Measurements from ENCODE around the gene FOXF1. TPM values are rescaled to one million over a fixed set of nuclear protein-coding genes. Genes with fewer than 3 reads are reported as not detected.

Gene FOXF1
- total and polyA plus RNA-seq, 4 donors, result 12.2 to 34.4 (median 19.1) TPM

DNA sequence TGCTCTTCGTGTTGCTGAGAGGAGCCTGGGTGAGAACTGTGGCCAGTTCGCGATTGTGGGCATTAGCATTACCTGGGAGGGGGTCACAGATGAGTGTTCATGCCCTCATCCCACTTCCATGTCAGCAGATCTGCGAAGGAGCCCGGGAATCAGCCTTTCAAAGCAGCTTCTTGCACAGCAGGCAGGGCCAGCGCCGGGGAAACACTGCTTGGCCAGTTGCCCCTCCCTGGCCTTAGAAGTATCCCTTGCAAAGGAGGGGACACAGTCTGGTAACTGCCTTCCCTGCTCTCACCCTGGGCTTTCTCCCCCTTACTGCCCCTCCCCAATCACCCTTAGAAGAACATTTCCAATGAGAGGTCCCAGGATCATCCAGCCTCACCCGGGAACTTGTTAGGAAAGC is 42.8 kb upstream of the FOXF1 start:
- Histone ChIP-seq H3K9me3 (ENCODE audit: control insufficient read depth in 4 of 4, insufficient read depth in 3 of 4, low read length in 3 of 4) (peaks cover 0 to 8% (median 2%) of the 10 kb centered on the region in 4 donors), H3K4me1 (ENCODE audit: control insufficient read depth in 5 of 5, insufficient read depth in 5 of 5, low read length in 5 of 5) (peaks cover 0 to 5% (median 0%) of the 10 kb centered on the region in 5 donors), H3K27me3 (ENCODE audit: control insufficient read depth in 3 of 3, insufficient read depth in 3 of 3, low read length in 2 of 3) (no peaks in the 10 kb centered on the region), H3K27ac (ENCODE audit: low read depth in 1 of 2, low read length in 1 of 2) (no peak overlapping the region), H3K4me3 (no peak overlapping the region), H3K9ac (ENCODE audit: insufficient read depth in 1 of 2, low read length in 2 of 2) (no peak overlapping the region), H3K36me3 (ENCODE audit: control insufficient read depth in 4 of 4, insufficient read depth in 4 of 4, low read length in 4 of 4) (no peaks in the 10 kb centered on the region)
- WGBS, 2 donors, result 85 to 86% methylated on average over 8 of the region's 8 CpGs
- DNase-seq (no peak), ATAC-seq (ENCODE audit: insufficient read depth, low FRiP score) (no peak)
- TF ChIP-seq CTCF (IDR thresholded peaks at IDR 0.05; ENCODE audit: control extremely low read depth, extremely low read depth), result no peak

- H3K27me3 ChIP-seq (ENCODE audit: control insufficient read depth in 3 of 3, insufficient read depth in 3 of 3, low read length in 2 of 3), result peaks cover 0 to 4% (median 0%) of the 10 kb centered on the region in 3 donors
- H3K4me3 ChIP-seq, result no peak overlapping the region
- TF ChIP-seq CTCF (IDR thresholded peaks at IDR 0.05; ENCODE audit: control extremely low read depth, extremely low read depth), result no peak
- ATAC-seq (ENCODE audit: insufficient read depth, low FRiP score) (no peak), DNase-seq (no peak)
- peaks cover 0 to 5% (median 0%) of the 10 kb centered on the region in 5 donors for H3K4me1 ChIP-seq (ENCODE audit: control insufficient read depth in 5 of 5, insufficient read depth in 5 of 5, low read length in 5 of 5)
- 61 to 70% methylated on average over 9 of the region's 9 CpGs for WGBS, 2 donors
- H3K36me3 ChIP-seq (ENCODE audit: control insufficient read depth in 4 of 4, insufficient read depth in 4 of 4, low read length in 4 of 4), result no peaks in the 10 kb centered on the region
- peak overlapping the region in 1 of 2 donors; percentile 59 for H3K27ac ChIP-seq (ENCODE audit: low read depth in 1 of 2, low read length in 1 of 2)
- H3K9ac ChIP-seq (ENCODE audit: insufficient read depth in 1 of 2, low read length in 2 of 2), result no peak overlapping the region
- peaks cover 0 to 10% (median 3%) of the 10 kb centered on the region in 4 donors for H3K9me3 ChIP-seq (ENCODE audit: control insufficient read depth in 4 of 4, insufficient read depth in 3 of 4, low read length in 3 of 4)
These were observed 39.4 kb upstream of the FOXF1 start for GRCh38 chr16:86470964-86471363.

DNA sequence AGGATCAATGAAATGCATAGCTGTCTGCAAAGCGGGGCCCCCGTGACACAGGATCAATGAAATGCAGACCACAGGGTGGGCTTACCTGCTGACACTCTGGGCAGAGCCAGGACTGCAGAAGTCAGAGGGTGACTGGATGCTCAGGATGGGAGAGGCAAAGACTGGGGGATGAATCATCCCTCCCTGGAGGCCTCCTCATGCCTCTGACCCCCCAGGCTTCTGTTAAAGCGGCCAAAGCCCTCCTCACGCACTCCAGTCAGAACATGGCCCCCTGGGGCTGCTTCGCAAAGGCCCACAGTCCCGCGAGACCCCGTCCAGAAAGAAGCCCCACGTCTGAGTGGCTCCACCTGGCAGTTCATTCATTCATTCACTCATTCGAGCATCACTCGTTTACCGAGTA is 38.4 kb upstream of the FOXF1 start:
- Histone ChIP-seq H3K9ac (ENCODE audit: insufficient read depth in 1 of 2, low read length in 2 of 2) (no peak overlapping the region), H3K27ac (ENCODE audit: low read depth in 1 of 2, low read length in 1 of 2) (no peak overlapping the region), H3K27me3 (ENCODE audit: control insufficient read depth in 3 of 3, insufficient read depth in 3 of 3, low read length in 2 of 3) (peaks cover 0 to 11% (median 0%) of the 10 kb centered on the region in 3 donors), H3K4me1 (ENCODE audit: control insufficient read depth in 5 of 5, insufficient read depth in 5 of 5, low read length in 5 of 5) (peaks cover 0 to 8% (median 0%) of the 10 kb centered on the region in 5 donors), H3K36me3 (ENCODE audit: control insufficient read depth in 4 of 4, insufficient read depth in 4 of 4, low read length in 4 of 4) (no peaks in the 10 kb centered on the region), H3K4me3 (no peak overlapping the region), H3K9me3 (ENCODE audit: control insufficient read depth in 4 of 4, insufficient read depth in 3 of 4, low read length in 3 of 4) (peaks cover 0 to 10% (median 3%) of the 10 kb centered on the region in 4 donors)
- TF ChIP-seq CTCF (IDR thresholded peaks at IDR 0.05; ENCODE audit: control extremely low read depth, extremely low read depth), result no peak
- 91 to 93% methylated on average over 12 of the region's 12 CpGs for WGBS, 2 donors
- ATAC-seq (ENCODE audit: insufficient read depth, low FRiP score) (no peak), DNase-seq (no peak)

DNA sequence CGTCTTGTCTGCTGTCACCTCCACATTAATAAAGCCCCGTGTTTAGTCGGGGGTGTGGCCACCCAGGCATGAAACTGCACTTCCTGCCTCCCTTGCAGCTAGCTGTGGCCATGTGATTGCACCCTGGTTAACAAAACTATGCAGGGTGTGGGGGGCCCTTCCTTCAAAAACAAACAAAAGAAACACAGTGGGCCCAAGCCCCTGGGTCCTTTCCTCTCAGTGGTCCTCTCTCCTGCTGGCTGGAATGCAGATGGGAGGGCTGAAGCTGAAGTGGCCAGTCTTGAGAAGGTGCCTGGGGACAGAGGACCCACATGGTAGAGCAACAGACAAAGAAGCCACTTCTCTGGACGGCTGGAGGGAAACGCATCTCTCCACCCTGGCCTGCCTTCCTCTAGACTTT is 38.0 kb upstream of the FOXF1 start:
- no peaks in the 10 kb centered on the region for H3K36me3 ChIP-seq (ENCODE audit: control insufficient read depth in 4 of 4, insufficient read depth in 4 of 4, low read length in 4 of 4)
- H3K4me3 ChIP-seq, result no peak overlapping the region
- ATAC-seq (ENCODE audit: insufficient read depth, low FRiP score) (no peak), DNase-seq (no peak)
- H3K9ac ChIP-seq (ENCODE audit: insufficient read depth in 1 of 2, low read length in 2 of 2), result no peak overlapping the region
- WGBS, 2 donors, result 85 to 91% methylated on average over 5 of the region's 5 CpGs
- H3K4me1 ChIP-seq (ENCODE audit: control insufficient read depth in 5 of 5, insufficient read depth in 5 of 5, low read length in 5 of 5), result peaks cover 0 to 8% (median 0%) of the 10 kb centered on the region in 5 donors
- peaks cover 0 to 11% (median under 1%) of the 10 kb centered on the region in 3 donors for H3K27me3 ChIP-seq (ENCODE audit: control insufficient read depth in 3 of 3, insufficient read depth in 3 of 3, low read length in 2 of 3)
- no peak for TF ChIP-seq CTCF (IDR thresholded peaks at IDR 0.05; ENCODE audit: control extremely low read depth, extremely low read depth)
- H3K27ac ChIP-seq (ENCODE audit: low read depth in 1 of 2, low read length in 1 of 2), result no peak overlapping the region
- H3K9me3 ChIP-seq (ENCODE audit: control insufficient read depth in 4 of 4, insufficient read depth in 3 of 4, low read length in 3 of 4), result peaks cover 0 to 10% (median 3%) of the 10 kb centered on the region in 4 donors

Measured in lung (tissue), 12 donors.